ENCODE measurements around the gene GRN.
"Not testable (repeated sequence)": the region's sequence is repeated elsewhere in the genome, so short reads cannot be mapped to it uniquely, and the experiment has no call there.

Gene GRN

DNA sequence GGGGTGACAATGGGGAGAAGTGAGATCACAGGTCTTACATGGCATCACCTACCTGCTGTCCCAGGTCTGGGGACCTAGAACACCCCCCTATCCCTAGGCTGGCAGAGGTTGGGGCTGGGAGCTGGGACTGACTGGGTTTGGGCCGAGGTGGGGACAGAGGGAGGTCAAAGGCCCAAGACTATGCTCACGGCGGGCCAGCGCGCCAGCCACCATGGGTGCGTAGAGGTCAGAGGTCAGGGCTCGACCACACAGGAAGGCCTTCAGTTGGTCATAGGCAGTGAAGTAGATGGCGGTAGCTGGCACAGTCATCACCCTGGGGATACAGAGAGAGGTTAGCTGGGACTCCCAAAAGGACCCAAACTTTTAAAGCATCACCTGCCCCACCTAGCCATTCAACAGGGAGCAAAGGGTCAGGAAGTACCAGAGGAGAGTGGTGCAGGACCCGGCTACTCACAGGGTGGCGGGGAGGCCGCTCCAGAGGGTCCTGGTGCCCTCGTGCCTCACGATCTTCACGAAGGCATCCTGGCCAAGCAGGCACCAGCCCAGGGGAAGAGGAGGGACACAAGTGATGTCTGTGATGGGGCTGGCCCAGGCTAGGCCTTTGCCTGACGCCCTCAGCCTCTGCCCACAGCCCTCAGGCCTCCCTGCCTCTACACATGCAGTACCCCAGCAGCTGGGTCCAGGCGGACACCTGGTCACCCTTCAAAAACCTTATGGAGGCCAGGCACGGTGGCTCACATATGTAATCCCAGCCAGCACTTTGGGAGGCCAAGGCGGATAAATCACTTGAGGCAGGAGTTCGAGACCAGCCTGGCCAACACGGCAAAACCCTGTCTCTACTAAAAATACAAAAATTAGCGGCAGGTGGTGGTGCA, 23.6 kb upstream of the GRN start:
- in situ Hi-C loops (cut with MboI; ENCODE audit: low sequenced_read_pairs): no loop called here

DNA sequence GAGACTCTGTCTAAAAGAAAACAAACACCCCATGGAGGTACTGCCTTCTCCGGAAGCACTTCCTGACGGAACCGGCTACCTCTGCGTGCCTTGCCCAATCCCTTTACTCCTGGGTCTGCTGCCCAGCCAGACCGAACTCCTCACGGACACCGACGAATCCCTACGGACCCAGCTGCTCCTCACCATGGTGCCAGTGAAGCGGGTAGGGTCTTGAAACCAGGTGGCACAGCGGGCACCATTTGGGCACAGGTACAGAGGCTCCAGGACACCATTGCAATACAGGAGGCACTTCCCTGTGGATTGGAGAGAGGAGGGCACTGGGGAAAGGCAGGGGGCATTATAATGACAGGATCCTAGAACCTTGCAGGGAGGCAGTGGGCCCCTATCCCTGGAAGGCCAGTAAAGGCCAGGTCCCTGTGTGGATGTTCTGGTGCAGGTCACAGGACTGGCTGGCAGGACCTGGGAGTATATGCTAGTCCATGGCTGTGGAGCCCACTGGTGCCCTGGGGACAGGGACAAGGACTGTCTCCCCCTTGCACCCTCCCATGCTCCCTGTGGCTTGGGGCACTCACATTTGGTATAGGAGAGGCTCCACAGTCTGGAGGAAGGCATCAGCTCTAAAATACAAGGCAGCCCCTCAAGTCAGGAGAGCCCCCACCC, 22.7 kb upstream of the GRN start:
- in situ Hi-C loops (cut with MboI; ENCODE audit: low sequenced_read_pairs): no loop called here

DNA sequence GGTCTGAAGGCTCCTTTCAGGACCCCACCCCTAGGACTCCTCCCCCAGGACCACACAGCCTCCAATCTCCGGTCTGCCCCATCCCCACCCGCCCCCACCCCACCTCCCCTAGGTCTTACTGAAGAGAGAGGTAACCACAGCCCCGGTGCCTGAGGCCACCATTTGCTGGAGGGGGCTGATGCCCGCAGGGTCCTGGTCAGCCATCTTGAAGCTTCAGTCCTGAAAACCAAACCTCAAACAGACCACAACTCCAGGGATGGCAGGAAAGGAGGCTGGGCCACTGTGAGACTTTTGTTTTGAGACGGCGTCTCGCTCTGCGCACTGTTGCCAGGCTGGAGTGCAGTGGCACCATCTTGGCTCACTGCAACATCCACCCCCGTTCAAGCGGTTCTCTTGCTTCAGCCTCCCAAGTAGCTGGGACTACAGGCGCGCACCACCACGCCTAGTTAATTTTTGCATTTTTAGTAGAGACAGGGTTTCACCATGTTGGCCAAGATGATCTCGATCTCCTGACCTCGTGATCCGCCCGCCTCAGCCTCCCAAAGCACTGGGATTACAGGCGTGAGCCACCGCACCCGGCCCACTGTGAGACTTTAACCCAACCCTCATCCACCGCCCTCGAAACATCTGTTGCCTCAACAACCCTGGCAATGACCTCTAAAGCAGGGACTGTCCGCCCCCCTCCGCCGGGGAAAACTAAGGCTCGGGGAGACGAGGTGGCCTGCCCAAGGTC, 21.6 kb upstream of the GRN start:
- in situ Hi-C loops (cut with MboI; ENCODE audit: low sequenced_read_pairs): no loop called here

DNA sequence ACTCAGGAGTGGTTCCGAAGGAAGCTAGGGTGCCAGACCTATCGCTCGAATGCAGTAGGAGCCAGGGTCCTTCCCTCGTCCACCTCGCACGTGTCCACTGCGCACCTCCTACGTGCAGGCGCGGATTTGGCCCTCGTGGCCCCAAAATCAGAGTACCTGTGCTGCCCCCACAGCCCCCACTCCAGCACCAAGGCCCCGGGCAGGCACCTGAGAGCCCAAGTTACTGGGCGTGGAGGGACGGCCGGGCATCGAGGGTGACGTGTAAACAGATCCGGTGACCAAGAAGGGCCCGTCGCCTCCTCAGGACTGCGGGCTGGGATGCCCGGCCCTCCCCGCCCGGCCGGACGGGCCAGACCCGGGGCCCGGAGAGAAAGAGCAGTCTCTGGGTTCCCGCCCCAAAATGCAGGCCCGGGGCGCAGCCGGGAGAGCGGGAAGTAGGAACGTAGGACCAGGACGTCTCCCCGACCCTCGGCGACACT, 21.0 kb upstream of the GRN start:
- in situ Hi-C loops (cut with MboI; ENCODE audit: low sequenced_read_pairs): no loop called here

DNA sequence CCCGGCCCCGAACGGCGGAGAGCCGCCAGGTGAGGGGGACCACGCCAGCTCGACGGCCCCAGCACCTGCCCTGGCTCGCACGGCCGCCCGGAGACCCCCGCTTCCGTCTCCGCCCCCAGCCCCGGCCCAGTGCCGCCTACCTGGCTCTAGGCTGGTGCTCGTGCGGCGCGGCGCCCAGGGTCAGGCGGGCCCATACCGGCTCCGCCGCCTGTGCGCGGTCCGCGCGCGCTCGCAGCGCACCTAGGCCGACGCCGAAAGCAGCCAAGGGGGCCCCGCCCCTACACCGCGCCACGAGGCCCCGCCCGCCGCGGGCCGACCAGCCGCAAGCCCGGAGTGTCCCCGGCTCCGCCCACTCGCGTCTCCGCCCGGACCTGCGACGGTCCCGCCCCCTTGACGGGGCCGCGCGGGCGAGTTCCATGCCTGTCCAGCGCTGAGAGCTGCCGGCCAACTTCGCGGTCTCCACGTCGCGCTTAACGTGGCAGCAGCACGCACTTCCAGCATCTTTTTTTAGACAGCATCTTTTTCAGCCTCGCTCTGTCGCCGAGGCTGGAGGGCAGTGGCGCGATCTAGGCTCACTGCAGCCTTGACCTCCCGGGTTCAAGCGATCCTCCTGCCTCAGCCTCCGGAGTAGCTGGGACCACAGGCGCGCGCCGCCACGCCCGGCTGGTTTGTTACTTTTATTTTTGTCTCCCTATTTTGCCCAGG, 20.4 kb upstream of the GRN start, which contains the start of gene SLC25A39:
Gene SLC25A39, minus strand, starts transcription at position 253 of the 705 bp plus-strand sequence. CDS start 1,261 bp downstream, outside the sequence.
- in situ Hi-C loops (cut with MboI; ENCODE audit: low sequenced_read_pairs): no loop called here

DNA sequence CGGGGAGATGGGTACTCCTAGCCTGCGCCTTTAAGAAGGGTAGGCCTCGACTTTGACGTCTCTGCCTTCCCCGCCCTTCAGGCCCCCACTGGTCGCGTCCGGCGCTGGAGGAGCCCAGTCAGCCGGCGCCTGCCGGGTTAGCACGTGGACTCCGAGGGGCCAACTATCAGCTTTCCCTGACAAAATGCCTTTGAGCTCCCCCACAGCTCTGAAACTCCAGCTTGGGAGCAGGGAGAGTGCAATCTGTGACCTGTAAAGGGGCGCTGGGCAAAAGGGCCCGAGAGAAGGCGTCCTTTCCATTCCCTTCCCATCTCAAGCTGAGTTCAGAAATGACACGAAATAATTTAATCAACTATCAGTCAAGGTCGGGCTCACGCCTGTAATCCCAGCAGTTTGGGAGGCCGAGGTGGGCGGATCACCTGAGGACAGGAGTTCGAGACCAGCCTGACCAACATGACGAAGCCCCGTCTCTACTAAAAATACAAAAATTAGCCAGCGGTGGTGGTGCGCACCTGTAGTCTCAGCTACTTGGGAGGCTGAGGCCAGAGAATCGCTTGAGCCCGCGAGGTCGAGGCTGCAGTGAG, 18.1 kb upstream of the GRN start:
- in situ Hi-C loops (cut with MboI; ENCODE audit: low sequenced_read_pairs): no loop called here

DNA sequence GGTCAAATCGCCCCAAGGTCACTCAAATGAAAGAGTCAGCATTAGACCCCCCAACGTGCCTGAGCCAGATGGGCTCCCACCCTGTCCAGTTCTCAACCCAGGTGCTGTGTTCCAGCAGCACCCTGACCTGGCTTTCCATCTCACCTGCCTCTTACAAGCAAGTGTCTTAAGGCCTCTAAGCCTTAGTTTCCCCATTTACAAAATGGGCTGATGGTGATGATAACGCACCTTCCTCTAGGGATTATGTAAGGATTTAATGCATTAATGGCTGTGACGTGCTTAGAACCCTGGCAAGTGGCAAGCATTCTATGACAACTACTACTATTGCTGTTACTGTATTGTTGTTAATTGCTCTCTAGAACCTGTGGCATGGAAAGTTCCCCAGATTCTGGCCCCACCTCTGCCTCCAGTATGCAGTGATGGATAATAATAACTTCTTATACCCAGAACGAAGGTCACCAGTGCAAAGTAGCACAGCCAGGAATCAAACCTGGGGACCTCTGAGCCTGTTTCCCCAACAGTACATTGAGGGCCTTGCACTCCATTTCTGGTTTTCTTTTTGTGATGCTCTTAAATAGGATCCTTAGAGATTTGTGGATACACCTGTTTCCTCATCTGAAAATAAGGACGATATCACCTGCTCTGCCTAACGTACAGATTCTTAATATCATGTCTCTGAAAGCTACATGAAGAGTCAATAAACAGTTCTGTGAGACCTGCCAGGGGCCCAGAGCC, 17.2 kb upstream of the GRN start:
- in situ Hi-C loops (cut with MboI; ENCODE audit: low sequenced_read_pairs): no loop called here

DNA sequence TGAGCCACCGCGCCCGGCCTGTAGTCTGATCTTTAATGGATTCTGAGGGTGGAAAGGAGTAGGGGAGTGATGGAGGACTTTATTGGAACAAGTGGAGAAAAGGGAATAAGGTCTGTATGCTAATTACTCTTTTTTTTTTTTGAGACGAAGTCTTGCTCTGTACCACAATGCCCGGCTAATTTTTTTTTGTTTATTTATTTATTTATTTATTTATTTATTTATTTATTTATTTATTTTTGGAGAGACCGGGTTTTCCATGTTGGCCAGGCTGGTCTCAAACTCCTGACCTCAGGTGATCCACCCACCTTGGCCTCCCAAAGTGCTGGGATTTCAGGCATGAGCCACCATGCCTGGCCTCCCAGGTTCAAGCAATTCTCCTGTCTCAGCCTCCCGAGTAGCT, 15.6 kb upstream of the GRN start:
- in situ Hi-C loops (cut with MboI; ENCODE audit: low sequenced_read_pairs): not testable (repeated sequence)

DNA sequence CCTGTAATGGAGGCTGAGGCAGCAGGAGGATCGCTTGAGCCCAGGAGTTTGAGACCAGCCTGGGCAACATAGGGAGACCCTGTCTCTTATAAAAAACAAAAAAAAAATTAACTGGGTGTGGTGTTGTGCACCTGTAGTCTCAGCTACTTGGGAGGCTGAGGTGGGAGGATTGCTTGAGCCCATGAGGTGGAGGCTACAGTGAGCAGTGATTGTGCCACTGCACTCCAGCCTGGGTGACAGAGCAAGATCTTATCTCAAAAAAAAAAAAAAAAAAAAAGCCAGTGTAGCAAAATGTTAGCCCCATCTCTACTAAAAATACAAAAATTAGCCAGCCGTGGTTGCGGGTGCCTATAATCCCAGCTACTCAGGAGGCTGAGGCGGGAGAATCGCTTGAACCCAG, 14.8 kb upstream of the GRN start:
- in situ Hi-C loops (cut with MboI; ENCODE audit: low sequenced_read_pairs): not testable (repeated sequence)

DNA sequence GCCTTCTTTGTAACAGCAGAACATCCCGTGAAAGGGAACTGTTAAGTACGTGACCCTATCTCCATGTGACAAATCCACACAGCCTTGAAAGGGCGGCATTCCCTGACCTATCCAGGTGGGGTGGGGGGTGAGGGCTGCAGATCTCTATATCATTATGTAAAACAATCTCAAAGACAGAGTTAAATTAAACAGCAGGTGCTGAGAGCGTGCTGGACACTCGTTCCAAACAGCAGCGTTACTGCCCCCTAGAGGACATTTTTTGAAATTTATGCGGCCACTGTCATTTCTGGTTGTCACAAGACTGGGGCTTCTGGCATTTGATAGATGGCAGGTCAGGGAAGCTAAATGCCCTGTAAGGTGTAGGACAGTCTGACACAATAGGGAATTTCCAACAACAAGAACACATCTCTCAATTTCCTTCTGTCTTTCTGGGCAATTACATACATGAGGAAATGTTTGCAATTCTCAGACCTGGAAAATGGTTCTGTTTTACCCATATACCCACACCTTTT, 13.8 kb upstream of the GRN start:
- in situ Hi-C loops (cut with MboI; ENCODE audit: low sequenced_read_pairs): no loop called here

DNA sequence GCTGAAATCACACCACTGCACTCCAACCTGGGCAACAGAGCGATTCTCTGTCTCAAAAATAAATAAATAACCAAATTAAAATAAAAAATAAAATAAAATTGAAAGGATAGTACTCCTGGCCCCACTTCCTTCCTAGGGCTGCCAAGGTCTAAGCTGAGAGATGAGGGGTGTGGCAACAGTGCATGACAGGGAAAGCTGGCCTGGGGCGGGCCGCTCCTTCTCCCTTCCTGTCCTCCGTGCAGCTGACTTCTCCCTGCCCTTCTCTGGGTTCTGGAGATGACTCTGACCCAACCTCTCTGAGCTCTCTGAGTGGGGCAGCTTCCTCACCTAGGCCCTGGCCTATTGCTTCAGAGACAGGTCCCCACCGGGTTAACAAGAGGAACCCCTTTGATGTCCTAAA, 11.7 kb upstream of the GRN start:
- in situ Hi-C loops (cut with MboI; ENCODE audit: low sequenced_read_pairs): no loop called here

DNA sequence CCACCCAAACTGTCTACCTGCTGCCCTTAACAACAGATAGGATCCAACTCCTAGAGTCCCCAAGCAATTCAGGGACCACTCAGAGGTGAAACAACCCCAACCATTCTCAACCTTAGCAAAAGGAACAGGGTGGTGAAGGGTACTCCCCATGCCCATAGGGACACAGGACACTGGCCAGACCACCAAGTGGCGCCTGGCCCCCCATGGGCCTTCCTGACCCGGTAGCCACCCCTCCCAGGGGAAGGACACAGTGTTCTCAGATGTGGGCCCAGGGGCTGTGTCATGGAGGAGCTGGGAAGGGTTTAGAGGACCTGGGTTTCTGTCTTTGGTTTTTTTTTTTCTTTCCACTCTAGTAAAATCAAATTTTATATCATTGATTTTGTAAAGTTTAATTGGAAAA, 10.8 kb upstream of the GRN start:
- in situ Hi-C loops (cut with MboI; ENCODE audit: low sequenced_read_pairs): no loop called here

DNA sequence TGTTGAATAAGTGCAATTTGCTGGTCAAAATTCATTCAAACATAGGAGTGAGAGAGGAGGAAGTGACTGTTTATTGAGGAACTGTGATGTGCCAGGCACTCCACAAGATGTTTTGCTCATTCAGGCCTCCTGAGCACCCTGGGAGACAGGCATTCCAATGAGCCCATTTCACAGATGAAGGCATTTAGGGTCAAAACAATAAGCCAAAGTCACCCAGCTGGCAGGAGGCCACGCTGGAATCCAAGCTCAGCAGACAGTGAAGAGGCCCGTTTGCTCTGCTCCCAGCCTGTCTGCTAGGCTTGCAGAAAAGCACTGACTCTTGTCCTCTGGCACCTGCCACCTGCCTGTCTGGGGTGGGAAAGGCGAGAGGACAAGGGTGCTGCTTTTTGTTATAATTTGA, 10.4 kb upstream of the GRN start:
- in situ Hi-C loops (cut with MboI; ENCODE audit: low sequenced_read_pairs): no loop called here

DNA sequence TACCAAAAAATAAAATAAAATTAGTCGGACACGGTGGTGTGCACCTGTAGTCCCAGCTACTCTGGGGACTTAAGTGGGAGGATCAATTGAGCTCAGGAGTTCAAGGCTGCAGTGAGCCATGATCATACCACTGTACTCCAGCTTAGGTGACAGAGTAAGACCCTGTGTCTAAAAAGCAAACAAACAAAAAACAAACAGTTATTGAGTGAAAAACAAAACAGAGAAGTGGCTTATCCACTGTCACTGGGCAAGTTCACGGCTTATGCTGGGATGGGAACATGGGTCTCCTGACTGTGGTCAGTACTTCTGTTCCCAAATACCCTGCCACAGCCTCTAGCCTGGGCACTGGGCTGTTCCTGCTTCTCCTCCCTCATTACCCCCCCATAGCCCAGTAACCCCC, 9.5 kb upstream of the GRN start:
- in situ Hi-C loops (cut with MboI; ENCODE audit: low sequenced_read_pairs): no loop called here

DNA sequence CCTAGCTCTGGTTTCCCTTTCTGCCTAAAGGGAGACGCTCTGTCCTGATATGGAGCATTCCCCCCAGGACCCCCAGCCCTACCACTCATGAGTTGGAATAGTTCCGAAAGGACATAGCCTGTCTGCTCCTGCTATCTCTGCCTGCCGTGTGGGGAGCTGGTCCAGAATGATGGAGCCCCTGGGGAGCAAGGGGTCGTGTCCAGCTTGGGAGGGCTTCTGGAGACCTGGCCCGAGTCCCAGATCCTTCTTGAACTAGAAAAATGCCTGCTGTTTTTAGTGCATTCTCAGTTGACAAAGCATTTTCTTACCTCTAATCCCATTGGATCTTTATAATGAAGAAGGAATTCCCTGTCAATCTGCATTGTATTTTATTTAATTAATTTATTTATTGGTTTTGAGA, 9.1 kb upstream of the GRN start:
- in situ Hi-C loops (cut with MboI; ENCODE audit: low sequenced_read_pairs): no loop called here

DNA sequence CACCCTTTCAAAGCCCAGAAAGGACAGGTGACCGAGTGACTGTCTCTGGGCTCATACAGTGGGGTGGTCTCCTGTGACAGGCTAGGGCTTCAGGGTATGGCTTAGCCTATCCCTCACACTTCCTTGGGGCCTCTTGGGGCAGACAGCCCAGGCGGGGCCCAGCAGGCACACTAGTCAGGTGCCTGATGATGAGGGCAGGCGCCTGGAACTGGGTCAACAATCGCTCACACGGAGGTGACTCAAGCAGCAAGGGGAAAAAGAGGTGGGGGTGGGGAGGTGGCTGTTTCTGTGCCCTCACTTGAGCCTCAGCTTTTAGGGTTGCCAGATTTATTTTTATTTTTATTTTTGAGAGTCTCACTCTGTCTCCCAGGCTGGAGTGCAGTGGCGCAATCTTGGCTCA, 6.4 kb upstream of the GRN start:
- in situ Hi-C loops (cut with MboI; ENCODE audit: low sequenced_read_pairs): no loop called here

DNA sequence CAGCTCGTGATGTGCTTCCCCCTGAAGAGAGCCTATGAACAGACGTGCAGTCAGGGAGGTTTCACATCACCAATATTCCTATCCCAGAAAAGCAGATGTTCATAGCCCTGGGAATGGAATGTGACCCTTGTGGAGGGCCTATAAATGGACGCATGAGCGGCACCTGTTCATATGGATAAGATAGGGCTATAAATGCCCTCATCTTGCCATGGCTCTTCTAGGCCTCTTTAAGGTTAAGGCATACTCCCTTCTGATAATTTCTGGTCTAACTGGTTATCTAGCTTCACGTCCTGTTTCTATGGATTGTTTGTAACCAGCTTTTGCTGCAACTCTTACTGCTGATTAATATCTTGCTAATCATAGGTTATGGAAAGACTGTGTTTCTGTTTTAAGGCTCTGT, 4.5 kb upstream of the GRN start:
- in situ Hi-C loops (cut with MboI; ENCODE audit: low sequenced_read_pairs): not testable (repeated sequence)

DNA sequence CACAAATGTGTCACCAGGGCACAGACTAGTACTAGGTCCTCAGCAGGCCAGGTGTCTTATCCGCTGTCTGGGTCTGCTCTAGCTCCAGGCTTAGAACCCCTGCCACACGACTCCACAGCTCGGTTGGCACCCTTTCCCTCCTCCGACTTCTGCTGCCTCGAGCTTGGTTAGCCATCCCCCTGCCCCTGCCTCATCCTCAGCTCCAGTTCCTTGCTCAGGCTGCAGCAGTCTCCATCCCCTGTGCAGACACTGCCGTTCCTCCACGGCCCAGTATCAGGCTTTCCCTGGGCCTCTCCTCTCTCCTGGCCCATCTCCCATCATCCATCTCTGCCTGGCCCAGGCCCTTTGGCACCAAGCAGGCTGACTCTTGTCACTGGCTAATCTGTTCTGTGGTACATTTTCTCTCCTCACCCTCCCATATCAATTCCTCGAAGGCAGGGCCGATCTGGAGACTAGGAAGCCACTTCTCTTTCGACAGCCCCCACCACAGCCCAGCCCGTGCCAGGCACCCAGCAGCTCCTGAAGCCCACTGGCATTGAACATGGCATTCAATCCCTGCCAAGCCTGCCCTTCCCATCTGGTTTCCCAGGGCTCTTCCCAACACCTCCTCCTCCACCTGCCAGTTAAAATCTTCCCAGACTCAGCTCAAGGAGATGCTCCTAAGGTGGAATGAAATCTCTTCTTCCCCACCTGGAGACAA, 1.4 kb upstream of the GRN start:
- in situ Hi-C loops (cut with MboI; ENCODE audit: low sequenced_read_pairs): no loop called here

DNA sequence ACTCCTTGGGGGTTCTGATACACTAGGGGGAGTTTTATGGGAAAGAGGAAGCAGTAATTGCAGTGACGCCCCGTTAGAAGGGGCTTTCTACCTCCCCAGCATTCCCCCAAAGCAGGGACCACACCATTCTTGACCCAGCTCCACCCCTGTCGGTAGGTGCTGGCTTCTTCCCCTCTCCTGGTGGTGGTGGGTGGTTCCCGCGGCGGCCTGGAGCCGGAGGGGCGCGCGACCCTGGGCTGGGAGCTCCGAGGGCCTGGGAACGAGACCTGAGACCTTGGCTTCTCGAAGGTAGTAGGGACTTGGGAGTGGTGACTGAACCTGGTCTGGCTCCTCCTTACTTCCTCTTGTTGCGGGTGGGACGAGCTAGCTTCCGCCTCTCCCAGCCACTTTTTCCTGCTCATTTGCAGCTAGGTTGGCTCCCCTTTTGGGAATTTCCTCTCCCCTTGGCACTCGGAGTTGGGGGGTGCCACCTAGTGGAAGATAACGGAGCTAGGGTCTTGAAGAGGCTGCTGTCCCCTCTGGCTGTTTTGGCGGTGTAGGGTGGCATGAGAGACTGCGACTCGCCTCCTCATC, 438 bp downstream of the GRN start:
- in situ Hi-C loops (cut with MboI; ENCODE audit: low sequenced_read_pairs): no loop called here

Data from hTERT RPE-1 (cell line).